HepG2 (cell line): ENCODE results near the gene TBL3. TPM values are rescaled to one million over a fixed set of nuclear protein-coding genes. Genes with fewer than 3 reads are reported as not detected.

Experiments
- ESRRA ChIP-seq: sonication (generic); formaldehyde crosslinking; IDR thresholded peaks from 2 replicates; pipeline ENCODE4 v1.5.1; 2020; ENCODE audit warnings: mild to moderate bottlenecking, low read depth, missing genetic modification reagents
- FOXK2 ChIP-seq: fragments of 450-650 bp; IDR thresholded peaks from 2 replicates; pipeline ENCODE4 v1.6.1; 2016
- FOXO1 ChIP-seq: sonication (generic); formaldehyde crosslinking; IDR thresholded peaks from 2 replicates; pipeline ENCODE4 v1.4.0; 2020; ENCODE audit warnings: missing genetic modification reagents
- HHEX ChIP-seq: IDR thresholded peaks from 2 replicates; pipeline ENCODE4 v1.6.1; 2016; ENCODE audit warnings: control low read depth
- PRMT3 ChIP-seq: sonication (generic); formaldehyde crosslinking; IDR thresholded peaks from 2 replicates; pipeline ENCODE4 v1.8.1; 2022; ENCODE audit warnings: low read depth, mild to moderate bottlenecking, moderate library complexity, missing genetic modification reagents, borderline replicate concordance
- SOX13 ChIP-seq, 3 experiments: fragments of 450-650 bp in 1 of 3; sonication (generic) in 1 of 3; formaldehyde crosslinking in 1 of 3; IDR thresholded peaks in 2 of 3; conservative IDR thresholded peaks in 1 of 3; 2 replicates each; pipeline versions ENCODE4 v1.5.0 to v1.6.1; 2016 to 2020; ENCODE audit warnings: antibody characterized with exemption in 1 of 3, mild to moderate bottlenecking in 1 of 3, missing compliant biosample characterization in 1 of 3, missing genetic modification reagents in 1 of 3, moderate library complexity in 1 of 3
- TOE1 ChIP-seq: sonication (generic); formaldehyde crosslinking; IDR thresholded peaks from 2 replicates; pipeline ENCODE4 v1.4.0; 2020; ENCODE audit warnings: mild to moderate bottlenecking, missing genetic modification reagents
- ZNF143 ChIP-seq: sonication (generic); formaldehyde crosslinking; IDR thresholded peaks from 2 replicates; pipeline ENCODE4 v1.4.0; 2020; ENCODE audit warnings: missing genetic modification reagents
- ZNF274 ChIP-seq: sonication (generic); formaldehyde crosslinking; IDR thresholded peaks from 2 replicates; pipeline ENCODE4 v1.5.1; 2020; ENCODE audit warnings: mild to moderate bottlenecking, missing genetic modification reagents
- polyA plus RNA-seq, 8 experiments: library from polyadenylated mRNA; depleted of rRNA in 3 of 8; stranded (reverse) in 7 of 8; unstranded in 1 of 8; fragments of >200 nt; fragmentation: Illumina TruSeq in 4 of 8; extraction: Trizol in 4 of 8; gene quantifications; 2 replicates each; pipeline versions ENCODE4 v1.2.1 to v1.2.3, GENCODE V29; 2011 to 2016; ENCODE audit warnings: low read depth in 4 of 8, missing spikeins in 1 of 8, mixed read lengths in 1 of 8; ENCODE audit not compliant: insufficient read depth in 1 of 8
- total RNA-seq, 5 experiments: library from RNA; depleted of rRNA; stranded (reverse); fragments of >200 nt; fragmentation: Illumina TruSeq; extraction: Trizol; gene quantifications; 2 replicates each; pipeline ENCODE4 v1.2.3, GENCODE V29; 2016; ENCODE audit warnings: low read depth in 1 of 5
- TF ChIP-seq, protein P1 (sequence below): sonication (generic); formaldehyde crosslinking; IDR thresholded peaks from 2 replicates; pipeline ENCODE4 v1.9.0; 2022; ENCODE audit warnings: missing genetic modification reagents, mild to moderate bottlenecking, borderline replicate concordance
- TF ChIP-seq, protein P2 (sequence below), 2 experiments: IDR thresholded peaks; 2 replicates each; pipeline ENCODE4 v1.6.1; 2011 to 2012; ENCODE audit warnings: low read length in 2 of 2, borderline replicate concordance in 1 of 2, low read depth in 1 of 2, mild to moderate bottlenecking in 1 of 2, moderate library complexity in 1 of 2
- TF ChIP-seq, protein P3 (sequence below): sonication (generic); formaldehyde crosslinking; IDR thresholded peaks from 2 replicates; pipeline ENCODE4 v1.4.0; 2020; ENCODE audit warnings: low read depth, mild to moderate bottlenecking, missing genetic modification reagents
- TF ChIP-seq, protein P4 (sequence below): sonication (generic); formaldehyde crosslinking; conservative IDR thresholded peaks from 2 replicates; pipeline ENCODE4 v1.8.1; 2023; ENCODE audit warnings: missing genetic modification reagents
- TF ChIP-seq, protein P5 (sequence below): sonication (generic); formaldehyde crosslinking; IDR thresholded peaks from 2 replicates; pipeline ENCODE4 v1.5.1; 2020; ENCODE audit warnings: mild to moderate bottlenecking, missing genetic modification reagents, borderline replicate concordance

Gene TBL3
- total and polyA plus RNA-seq, 2 of the 13 experiments (the other 11 are each of a cell fraction or from before 2014, with no cell fraction given), result 16.8 to 38.0 TPM

DNA sequence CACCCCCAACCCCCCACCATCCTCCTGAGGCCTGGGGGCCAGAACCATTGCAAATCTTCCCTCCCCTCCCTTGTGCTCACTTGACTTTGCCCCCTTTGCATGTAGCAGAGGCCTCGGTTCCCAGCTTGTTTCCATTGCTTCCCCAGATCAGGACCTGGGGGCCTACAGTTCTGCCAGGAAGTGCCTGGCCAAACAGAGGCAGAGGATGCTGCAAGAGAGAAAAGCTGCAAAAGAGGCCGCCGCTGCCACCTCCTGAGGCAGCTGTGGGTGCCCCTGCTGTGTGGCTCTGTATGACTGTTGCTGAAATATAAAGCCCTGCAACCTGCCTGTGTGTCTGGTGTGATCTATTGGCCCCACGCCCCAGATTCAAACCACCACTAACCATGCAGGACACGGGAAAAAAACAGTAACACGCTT is 10.2 kb upstream of the TBL3 start (continued):
- TF ChIP-seq, protein P1, sequence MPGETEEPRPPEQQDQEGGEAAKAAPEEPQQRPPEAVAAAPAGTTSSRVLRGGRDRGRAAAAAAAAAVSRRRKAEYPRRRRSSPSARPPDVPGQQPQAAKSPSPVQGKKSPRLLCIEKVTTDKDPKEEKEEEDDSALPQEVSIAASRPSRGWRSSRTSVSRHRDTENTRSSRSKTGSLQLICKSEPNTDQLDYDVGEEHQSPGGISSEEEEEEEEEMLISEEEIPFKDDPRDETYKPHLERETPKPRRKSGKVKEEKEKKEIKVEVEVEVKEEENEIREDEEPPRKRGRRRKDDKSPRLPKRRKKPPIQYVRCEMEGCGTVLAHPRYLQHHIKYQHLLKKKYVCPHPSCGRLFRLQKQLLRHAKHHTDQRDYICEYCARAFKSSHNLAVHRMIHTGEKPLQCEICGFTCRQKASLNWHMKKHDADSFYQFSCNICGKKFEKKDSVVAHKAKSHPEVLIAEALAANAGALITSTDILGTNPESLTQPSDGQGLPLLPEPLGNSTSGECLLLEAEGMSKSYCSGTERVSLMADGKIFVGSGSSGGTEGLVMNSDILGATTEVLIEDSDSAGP (CRISPR knock-in tag), result no peak
- TF ChIP-seq, protein P2, sequence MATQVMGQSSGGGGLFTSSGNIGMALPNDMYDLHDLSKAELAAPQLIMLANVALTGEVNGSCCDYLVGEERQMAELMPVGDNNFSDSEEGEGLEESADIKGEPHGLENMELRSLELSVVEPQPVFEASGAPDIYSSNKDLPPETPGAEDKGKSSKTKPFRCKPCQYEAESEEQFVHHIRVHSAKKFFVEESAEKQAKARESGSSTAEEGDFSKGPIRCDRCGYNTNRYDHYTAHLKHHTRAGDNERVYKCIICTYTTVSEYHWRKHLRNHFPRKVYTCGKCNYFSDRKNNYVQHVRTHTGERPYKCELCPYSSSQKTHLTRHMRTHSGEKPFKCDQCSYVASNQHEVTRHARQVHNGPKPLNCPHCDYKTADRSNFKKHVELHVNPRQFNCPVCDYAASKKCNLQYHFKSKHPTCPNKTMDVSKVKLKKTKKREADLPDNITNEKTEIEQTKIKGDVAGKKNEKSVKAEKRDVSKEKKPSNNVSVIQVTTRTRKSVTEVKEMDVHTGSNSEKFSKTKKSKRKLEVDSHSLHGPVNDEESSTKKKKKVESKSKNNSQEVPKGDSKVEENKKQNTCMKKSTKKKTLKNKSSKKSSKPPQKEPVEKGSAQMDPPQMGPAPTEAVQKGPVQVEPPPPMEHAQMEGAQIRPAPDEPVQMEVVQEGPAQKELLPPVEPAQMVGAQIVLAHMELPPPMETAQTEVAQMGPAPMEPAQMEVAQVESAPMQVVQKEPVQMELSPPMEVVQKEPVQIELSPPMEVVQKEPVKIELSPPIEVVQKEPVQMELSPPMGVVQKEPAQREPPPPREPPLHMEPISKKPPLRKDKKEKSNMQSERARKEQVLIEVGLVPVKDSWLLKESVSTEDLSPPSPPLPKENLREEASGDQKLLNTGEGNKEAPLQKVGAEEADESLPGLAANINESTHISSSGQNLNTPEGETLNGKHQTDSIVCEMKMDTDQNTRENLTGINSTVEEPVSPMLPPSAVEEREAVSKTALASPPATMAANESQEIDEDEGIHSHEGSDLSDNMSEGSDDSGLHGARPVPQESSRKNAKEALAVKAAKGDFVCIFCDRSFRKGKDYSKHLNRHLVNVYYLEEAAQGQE (IDR thresholded peaks at IDR 0.05; ENCODE audit: borderline replicate concordance in 1 of 2, low read depth in 1 of 2, low read length in 2 of 2), result no peak
- TF ChIP-seq ESRRA (CRISPR knock-in tag) (no peak), ZNF274 (no peak), FOXK2 (no peak), TOE1 (no peak), SOX13 (IDR thresholded peaks at IDR 0.05) (peak; percentile 24; the same call in 1 of the 2 replicates), SOX13 (CRISPR knock-in tag; conservative IDR thresholded peaks at IDR 0.05 in 1 of 2, IDR thresholded peaks at IDR 0.05 in 1 of 2) (no peak), ZNF143 (no peak), HHEX (no peak), PRMT3 (CRISPR knock-in tag) (0 out of 2 replicates have a peak, but pooled peaks have one; percentile 14), FOXO1 (CRISPR knock-in tag) (no peak)
- TF ChIP-seq, protein P3, sequence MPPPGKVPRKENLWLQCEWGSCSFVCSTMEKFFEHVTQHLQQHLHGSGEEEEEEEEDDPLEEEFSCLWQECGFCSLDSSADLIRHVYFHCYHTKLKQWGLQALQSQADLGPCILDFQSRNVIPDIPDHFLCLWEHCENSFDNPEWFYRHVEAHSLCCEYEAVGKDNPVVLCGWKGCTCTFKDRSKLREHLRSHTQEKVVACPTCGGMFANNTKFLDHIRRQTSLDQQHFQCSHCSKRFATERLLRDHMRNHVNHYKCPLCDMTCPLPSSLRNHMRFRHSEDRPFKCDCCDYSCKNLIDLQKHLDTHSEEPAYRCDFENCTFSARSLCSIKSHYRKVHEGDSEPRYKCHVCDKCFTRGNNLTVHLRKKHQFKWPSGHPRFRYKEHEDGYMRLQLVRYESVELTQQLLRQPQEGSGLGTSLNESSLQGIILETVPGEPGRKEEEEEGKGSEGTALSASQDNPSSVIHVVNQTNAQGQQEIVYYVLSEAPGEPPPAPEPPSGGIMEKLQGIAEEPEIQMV (CRISPR knock-in tag), result no peak
- TF ChIP-seq, protein P4, sequence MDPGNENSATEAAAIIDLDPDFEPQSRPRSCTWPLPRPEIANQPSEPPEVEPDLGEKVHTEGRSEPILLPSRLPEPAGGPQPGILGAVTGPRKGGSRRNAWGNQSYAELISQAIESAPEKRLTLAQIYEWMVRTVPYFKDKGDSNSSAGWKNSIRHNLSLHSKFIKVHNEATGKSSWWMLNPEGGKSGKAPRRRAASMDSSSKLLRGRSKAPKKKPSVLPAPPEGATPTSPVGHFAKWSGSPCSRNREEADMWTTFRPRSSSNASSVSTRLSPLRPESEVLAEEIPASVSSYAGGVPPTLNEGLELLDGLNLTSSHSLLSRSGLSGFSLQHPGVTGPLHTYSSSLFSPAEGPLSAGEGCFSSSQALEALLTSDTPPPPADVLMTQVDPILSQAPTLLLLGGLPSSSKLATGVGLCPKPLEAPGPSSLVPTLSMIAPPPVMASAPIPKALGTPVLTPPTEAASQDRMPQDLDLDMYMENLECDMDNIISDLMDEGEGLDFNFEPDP, result no peak
- TF ChIP-seq, protein P5, sequence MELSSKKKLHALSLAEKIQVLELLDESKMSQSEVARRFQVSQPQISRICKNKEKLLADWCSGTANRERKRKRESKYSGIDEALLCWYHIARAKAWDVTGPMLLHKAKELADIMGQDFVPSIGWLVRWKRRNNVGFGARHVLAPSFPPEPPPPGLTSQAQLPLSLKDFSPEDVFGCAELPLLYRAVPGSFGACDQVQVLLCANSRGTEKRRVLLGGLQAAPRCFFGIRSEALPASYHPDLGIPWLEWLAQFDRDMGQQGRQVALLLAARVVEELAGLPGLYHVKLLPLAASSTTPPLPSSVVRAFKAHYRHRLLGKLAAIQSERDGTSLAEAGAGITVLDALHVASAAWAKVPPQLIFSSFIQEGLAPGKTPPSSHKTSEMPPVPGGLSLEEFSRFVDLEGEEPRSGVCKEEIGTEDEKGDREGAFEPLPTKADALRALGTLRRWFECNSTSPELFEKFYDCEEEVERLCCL (CRISPR knock-in tag), result no peak
- TF ChIP-seq, all 625 proteins: peak for 10
